MCF 10A (cell line): ENCODE measurements around the gene C6orf118. TPM values are rescaled to one million over a fixed set of nuclear protein-coding genes. Genes with fewer than 3 reads are reported as not detected.

ENCODE experiments used
- BruUV-seq: library from RNA; stranded (reverse); fragments of 400-500 nt; replicated peaks from 2 replicates; lab custom pipeline; 2021; lab: Mats Ljungman, UMichigan
- CTCF ChIA-PET: fragments of 300-600 bp; sonication (Branson Sonifier 250); formaldehyde crosslinking; extraction: SDS; loops from one replicate; lab custom pipeline; 2021; ENCODE audit warnings: antibody characterized with exemption, inconsistent platforms; lab: Yijun Ruan, JAX
- POLR2A ChIA-PET: fragments of 300-600, 350-650 bp; sonication (Branson Sonifier 250); formaldehyde crosslinking; extraction: SDS; loops from one replicate; lab custom pipeline; 2020; ENCODE audit warnings: antibody characterized with exemption, inconsistent platforms; lab: Yijun Ruan, JAX
- DNase-seq: peaks from one replicate; pipeline ENCODE4 v3.0.0-alpha.2; 2018; ENCODE audit not compliant: unreplicated experiment
- H3K27ac Mint-ChIP-seq: one replicate; pipeline ENCODE4 v1.8.0; 2022; ENCODE audit warnings: mild to moderate bottlenecking, low read depth, mixed read lengths; ENCODE audit not compliant: unreplicated experiment
- H3K27me3 Mint-ChIP-seq: one replicate; pipeline ENCODE4 v1.8.0; 2022; ENCODE audit warnings: mixed read lengths; ENCODE audit not compliant: insufficient read depth, unreplicated experiment
- H3K36me3 Mint-ChIP-seq: one replicate; pipeline ENCODE4 v1.8.0; 2022; ENCODE audit warnings: mild to moderate bottlenecking, moderate library complexity, mixed read lengths; ENCODE audit not compliant: insufficient read depth, unreplicated experiment
- H3K4me1 Mint-ChIP-seq: one replicate; pipeline ENCODE4 v1.8.0; 2022; ENCODE audit warnings: mixed read lengths; ENCODE audit not compliant: insufficient read depth, unreplicated experiment
- H3K4me3 Mint-ChIP-seq: one replicate; pipeline ENCODE4 v1.8.0; 2022; ENCODE audit warnings: mild to moderate bottlenecking, moderate library complexity, mixed read lengths; ENCODE audit not compliant: unreplicated experiment
- H3K9me3 Mint-ChIP-seq: one replicate; pipeline ENCODE4 v1.8.0; 2022; ENCODE audit warnings: mixed read lengths; ENCODE audit not compliant: unreplicated experiment
- CTCF ChIP-seq: fragments of 200-600 bp; IDR thresholded peaks from one replicate; pipeline ENCODE4 v1.8.0; 2022; ENCODE audit warnings: antibody characterized with exemption, mild to moderate bottlenecking; ENCODE audit not compliant: unreplicated experiment
- intact Hi-C: fragments of 100-400 bp; cut with micrococcal nuclease; formaldehyde crosslinking; loops from 2 replicates; pipeline ENCODE4 v1.14.1; 2022
- total RNA-seq: library from RNA; stranded (reverse); gene quantifications from 2 replicates; pipeline ENCODE4 v1.2.3, GENCODE V29; 2022

Gene C6orf118
- total RNA-seq, 1 experiment from 2014 or later: not detected

- no peak overlapping the region for H3K27ac Mint-ChIP-seq
- no peaks in the 10 kb centered on the region for H3K27me3 Mint-ChIP-seq
- no peaks in the 10 kb centered on the region for H3K4me1 Mint-ChIP-seq
- ChIA-PET POLR2A (no interaction called here), CTCF (no interaction called here)
- DNase-seq: no peak
- peaks cover 7% of the 10 kb centered on the region for H3K9me3 Mint-ChIP-seq
- no peak overlapping the region for H3K4me3 Mint-ChIP-seq
- BruUV-seq: no TSS peak
- no peak for TF ChIP-seq CTCF
- intact Hi-C loops: no loop called here
- no peaks in the 10 kb centered on the region for H3K36me3 Mint-ChIP-seq
Observed at GRCh38 chr6:165321555-165322145, 12.2 kb upstream of the C6orf118 start.

- Mint-ChIP-seq H3K36me3 (no peaks in the 10 kb centered on the region), H3K4me1 (no peaks in the 10 kb centered on the region), H3K27ac (no peak overlapping the region), H3K27me3 (no peaks in the 10 kb centered on the region), H3K4me3 (no peak overlapping the region), H3K9me3 (peaks cover 7% of the 10 kb centered on the region)
- no peak for TF ChIP-seq CTCF
- intact Hi-C loops: no loop called here
- CTCF ChIA-PET: no interaction called here
- DNase-seq: no peak
- BruUV-seq: no TSS peak
- POLR2A ChIA-PET: no interaction called here
Observed at GRCh38 chr6:165321150-165321549, 11.7 kb upstream of the C6orf118 start.

- H3K36me3 Mint-ChIP-seq: no peaks in the 10 kb centered on the region
- ChIA-PET POLR2A (no interaction called here), CTCF (no interaction called here)
- H3K9me3 Mint-ChIP-seq: peaks cover 7% of the 10 kb centered on the region
- intact Hi-C loops: no loop called here
- no TSS peak for BruUV-seq
- no peaks in the 10 kb centered on the region for H3K4me1 Mint-ChIP-seq
- no peak for DNase-seq
- H3K27ac Mint-ChIP-seq: no peak overlapping the region
- H3K27me3 Mint-ChIP-seq: no peaks in the 10 kb centered on the region
- no peak for TF ChIP-seq CTCF
- no peak overlapping the region for H3K4me3 Mint-ChIP-seq
Observed at GRCh38 chr6:165317723-165318122, 8.3 kb upstream of the C6orf118 start.

GRCh38 chr6:165306955-165307354, 2.5 kb downstream of the C6orf118 start:
- Mint-ChIP-seq H3K4me1 (no peaks in the 10 kb centered on the region), H3K36me3 (no peaks in the 10 kb centered on the region), H3K27me3 (no peaks in the 10 kb centered on the region), H3K9me3 (peaks cover 5% of the 10 kb centered on the region), H3K4me3 (no peak overlapping the region), H3K27ac (no peak overlapping the region)
- intact Hi-C loops: no loop called here
- ChIA-PET POLR2A (interaction anchor here (0.7 kb wide), 1 partner anchor 93 kb away, joined by 3 read pairs; no protein-coding TSS in a partner anchor), CTCF (interaction anchor here (0.7 kb wide), 1 partner anchor 99 kb away, joined by 4 read pairs; no protein-coding TSS in a partner anchor)
- BruUV-seq: no TSS peak
- no peak for DNase-seq
- no peak for TF ChIP-seq CTCF
